Activated CD4-positive, alpha-beta T cell treated with anti-CD3 and anti-CD28 coated beads for 48 hours (primary cell): Measurements from ENCODE around the gene FARSB.
A peak's percentile ranks its signal among the peaks of the same experiment; 100 is the strongest.
"Not testable (repeated sequence)": the region's sequence is repeated elsewhere in the genome, so short reads cannot be mapped to it uniquely, and the experiment has no call there.

Experiments used
- DNase-seq: peaks from one replicate; pipeline ENCODE4 v3.0.0-alpha.2; 2020

FARSB gene

GRCh38 chr2:222603501-222603900 is 52.4 kb downstream of the FARSB start:
- DNase-seq = no peak

DNA sequence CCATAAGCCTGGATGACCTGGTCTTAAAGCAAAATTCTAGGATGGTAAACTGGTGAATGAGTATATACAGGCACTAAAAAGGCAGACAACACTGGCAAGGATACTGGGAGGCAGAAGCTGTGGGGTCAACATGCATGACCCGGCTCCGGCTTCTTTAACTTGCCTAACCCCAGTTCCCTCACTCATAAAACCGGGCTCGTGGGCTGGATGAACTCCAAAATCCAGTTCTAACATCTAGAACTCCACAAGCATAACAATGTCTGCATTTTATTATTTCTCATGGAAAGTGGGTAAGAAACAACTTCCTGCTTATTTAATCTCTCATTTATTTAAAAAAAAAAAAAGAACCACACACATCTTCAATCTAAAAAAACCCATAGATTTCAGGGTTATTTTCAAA is 57.3 kb downstream of the FARSB start:
- no peak for DNase-seq

- DNase-seq = no peak
Observed at GRCh38 chr2:222595581-222595980, 60.3 kb downstream of the FARSB start.

DNA sequence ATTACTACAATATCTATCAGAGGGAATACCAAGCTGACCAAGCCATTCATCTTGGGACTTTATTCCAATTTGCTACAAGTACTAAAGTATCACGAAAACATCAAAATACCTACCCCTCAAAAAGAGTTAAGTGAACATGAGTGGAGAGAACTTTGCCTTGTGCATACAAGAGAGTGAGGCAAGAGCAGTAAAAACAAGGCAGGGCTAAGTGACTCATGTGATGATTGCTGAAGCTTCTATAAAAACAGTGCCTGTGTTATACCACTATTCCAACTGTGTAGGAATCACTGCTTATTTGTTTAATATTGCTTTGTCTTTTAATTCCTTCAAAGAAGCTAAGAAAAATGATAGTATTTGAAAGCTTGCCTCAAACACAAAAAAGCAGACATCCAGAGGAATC is 61.2 kb downstream of the FARSB start:
- DNase-seq = no peak

DNA sequence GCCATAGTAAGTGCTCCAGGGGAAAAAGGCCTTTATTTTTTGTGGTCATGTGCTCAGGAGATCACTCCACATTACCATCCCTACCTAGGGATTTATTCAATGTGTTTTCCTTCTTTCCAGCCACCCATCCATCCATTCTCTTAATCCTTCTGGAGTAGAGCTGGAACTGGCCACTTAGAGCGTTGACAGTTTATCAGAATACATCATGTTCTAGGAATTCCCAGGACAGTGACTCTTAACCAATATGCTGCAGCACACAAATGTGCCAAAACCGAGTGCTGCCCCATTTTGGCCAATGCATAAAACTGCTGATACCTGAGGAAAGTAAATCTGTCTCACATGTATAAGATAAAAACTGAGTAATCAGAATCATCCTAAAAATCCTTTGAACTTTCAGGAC is 63.7 kb downstream of the FARSB start:
- DNase-seq = no peak

- DNase-seq = no peak
Observed at GRCh38 chr2:222591661-222592060, 64.2 kb downstream of the FARSB start.

DNA sequence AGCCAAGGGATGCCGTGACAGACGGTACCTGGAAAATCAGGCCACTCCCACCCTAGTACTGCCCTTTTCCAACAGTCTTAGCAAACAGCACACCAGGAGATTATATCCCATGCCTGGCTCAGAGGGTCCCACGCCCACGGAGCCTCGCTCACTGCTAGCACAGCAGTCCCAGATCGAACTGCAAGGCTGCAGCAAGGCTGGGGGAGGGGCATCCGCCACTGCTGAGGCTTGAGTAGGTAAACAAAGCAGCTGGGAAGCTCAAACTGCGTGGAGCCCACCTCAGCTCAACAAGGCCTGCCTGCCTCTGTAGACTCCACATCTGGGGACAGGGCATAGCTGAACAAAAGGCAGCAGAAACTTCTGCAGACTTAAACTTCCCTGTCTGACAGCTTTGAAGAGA is 71.3 kb downstream of the FARSB start:
- not testable (repeated sequence) for DNase-seq

GRCh38 chr2:222582928-222583327 is 73.0 kb downstream of the FARSB start:
- no peak for DNase-seq

DNA sequence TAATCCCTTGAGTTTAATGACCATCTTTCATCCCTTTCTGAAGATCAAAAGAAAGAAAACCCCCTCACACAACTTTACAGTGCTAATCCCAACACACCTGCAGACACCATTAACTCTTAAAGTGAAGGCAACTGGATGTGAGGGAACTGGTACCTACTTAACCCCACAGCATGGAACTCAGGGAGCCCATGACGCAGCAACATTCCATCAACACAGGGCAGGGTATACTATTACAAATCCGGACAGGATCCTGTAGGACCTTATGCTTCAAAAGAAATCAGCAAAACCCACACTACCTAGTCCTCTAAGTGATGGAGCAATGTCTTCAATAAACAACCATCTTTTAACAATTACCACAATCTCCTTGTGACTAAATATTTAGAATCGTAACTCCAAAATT is 78.6 kb downstream of the FARSB start:
- no peak for DNase-seq

DNA sequence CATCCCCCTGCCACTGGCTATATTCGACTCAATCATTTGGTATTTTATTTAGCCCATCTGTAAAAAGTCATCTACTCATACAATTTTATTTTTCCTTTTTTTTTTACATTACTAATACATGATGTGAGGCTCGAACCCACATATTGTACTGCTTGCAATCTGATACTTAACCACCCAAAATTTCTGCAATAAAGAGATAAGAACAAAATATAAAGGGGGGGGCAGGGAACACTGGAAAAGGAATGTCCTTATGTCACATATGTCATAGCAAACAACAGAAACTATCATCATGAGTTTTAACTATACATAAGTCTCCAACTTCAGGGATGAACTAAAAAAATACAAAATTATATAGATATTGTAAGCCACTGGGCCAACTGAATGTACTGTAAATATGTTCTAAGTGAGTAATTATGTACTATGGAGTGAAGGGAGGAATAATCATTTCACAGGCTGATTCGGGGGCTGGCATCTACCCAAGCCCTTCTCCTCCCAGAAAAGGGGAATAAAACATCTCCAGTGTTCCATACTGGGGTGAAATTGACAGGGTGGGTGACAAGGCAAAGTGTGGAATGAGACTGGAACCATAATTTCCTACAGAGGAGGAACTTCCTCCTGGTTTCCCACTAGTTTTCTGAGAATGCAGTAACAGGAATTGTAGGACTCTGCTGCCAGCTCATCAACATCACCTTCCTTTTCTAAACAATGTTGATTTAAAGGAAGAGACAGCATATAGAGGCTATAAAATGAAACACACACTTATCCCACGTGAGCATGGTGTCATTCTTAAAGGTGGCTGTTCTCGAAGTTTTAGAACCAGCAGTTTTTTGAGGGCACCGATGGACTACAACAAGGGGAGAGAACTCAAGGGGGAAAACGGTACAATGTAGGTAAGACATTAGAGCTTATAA is 79.5 kb downstream of the FARSB start:
- no peak for DNase-seq

DNA sequence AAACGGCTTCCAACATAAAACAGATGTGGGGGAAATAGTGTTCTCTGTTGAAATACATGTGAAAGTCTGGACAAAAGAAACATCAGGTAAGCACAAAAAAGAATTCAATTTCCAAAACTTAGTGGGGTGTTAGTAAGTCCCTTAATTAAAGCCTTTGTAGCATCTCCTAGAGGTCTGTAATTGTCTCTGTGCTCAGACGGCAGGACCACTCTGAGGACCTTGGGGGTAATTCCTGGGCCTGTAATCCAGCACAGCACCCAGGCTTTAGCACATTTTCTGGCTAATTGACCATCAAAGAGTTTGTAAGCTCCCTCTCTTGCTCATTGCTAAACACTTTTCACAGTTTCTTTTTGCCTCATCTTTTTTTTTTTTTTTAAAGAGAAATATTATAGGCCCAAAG is 80.3 kb downstream of the FARSB start:
- no peak for DNase-seq

GRCh38 chr2:222572751-222573174 is 83.1 kb downstream of the FARSB start:
- no peak for DNase-seq

DNA sequence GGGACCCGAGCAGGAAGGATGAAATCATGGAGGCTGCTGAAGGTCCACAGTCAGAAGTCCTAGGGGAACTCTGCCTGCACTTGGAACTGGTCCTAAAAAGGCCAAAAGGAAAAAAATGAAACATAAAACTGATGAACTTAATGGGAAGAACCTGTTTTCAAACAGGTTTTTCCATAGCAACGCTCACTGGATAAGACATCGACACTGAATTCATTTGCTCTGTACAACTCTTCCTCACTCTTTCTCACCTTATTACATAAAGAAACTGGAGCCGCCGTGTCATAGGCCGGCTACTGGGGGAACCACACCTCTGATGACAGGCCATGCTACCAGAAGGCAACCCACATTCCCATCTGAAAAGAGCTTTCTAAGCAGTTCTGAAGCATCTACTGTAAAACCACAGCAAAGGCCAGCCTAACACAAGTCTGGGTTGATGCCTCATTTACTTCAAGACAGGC is 83.6 kb downstream of the FARSB start:
- DNase-seq = no peak

DNA sequence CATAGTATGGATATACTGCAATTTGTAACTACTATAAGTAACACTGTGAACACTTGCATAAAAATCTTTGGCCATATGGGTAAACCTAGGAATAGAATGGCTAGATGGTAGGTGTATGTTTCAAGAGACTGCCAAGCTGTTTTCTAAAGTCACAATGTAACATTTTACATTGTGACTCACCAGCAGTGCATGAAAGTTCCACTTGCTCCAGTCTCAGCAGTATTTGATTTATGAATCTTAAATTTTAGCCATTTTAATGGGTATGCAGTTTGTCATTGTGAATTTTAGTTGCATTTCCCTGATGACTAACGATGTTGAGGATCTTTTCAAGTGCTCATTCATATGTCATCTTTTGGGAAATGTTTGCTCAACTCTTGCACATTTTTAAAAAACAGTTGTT is 86.1 kb downstream of the FARSB start:
- no peak for DNase-seq

GRCh38 chr2:222568865-222569264 is 87.0 kb downstream of the FARSB start:
- no peak for DNase-seq

- DNase-seq = no peak
Observed at GRCh38 chr2:222566229-222566628, 89.7 kb downstream of the FARSB start.

DNA sequence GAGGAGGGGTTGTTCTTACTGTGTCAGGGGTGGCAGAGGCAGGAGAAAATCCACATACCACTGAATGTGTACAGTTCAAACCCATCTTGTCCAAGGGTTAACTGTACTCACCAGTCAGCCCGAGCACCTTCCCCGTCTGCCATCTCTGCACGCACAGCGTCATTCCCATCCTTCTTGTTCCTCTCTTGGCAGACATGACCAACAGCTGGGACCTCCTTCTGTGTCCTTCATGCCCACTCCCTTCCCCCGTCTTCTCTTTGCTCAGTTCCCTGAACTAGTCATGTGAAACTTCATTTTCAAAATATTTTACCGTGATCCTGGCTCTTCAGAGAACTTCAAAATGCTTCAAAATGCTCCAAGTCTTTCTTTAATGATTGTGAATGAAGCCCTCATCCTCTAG is 92.0 kb downstream of the FARSB start:
- no peak for DNase-seq

GRCh38 chr2:222563106-222563718 is 92.7 kb downstream of the FARSB start:
- DNase-seq = no peak

GRCh38 chr2:222561817-222562645 is 93.9 kb downstream of the FARSB start:
- peak; percentile 48 for DNase-seq

- DNase-seq = no peak
Observed at GRCh38 chr2:222561151-222561550, 94.7 kb downstream of the FARSB start.

DNA sequence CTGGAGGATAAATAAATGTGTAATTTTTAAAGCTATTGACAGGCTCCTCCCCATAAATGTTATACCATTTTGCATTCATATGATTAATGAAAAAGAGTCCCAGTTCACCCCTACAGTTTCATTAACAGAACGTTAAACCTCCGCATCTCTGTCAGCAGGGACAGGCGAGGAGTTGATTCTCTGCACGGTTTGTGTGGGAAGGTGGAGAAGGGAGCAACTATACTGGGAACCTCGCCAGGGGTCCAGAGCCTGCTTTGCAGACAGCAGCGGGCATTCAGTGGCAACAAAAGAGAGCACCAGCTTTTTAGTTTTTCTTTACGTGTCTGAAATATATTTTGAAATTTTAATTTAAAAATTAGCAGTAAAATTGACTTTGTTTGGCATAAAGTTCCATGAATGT is 101.4 kb downstream of the FARSB start:
- no peak for DNase-seq

- no peak for DNase-seq
Observed at GRCh38 chr2:222548992-222549391, 106.9 kb downstream of the FARSB start.

GRCh38 chr2:222547083-222547482 is 108.8 kb downstream of the FARSB start:
- no peak for DNase-seq
